Activated gamma-delta T cell treated with Interleukin-2 at 50 U/mL for 16 hours (primary cell): ENCODE results near the gene ZNF778.

Source experiments
- DNase-seq: peaks from one replicate; pipeline ENCODE4 v3.0.0-alpha.2; 2020

Gene ZNF778

DNA sequence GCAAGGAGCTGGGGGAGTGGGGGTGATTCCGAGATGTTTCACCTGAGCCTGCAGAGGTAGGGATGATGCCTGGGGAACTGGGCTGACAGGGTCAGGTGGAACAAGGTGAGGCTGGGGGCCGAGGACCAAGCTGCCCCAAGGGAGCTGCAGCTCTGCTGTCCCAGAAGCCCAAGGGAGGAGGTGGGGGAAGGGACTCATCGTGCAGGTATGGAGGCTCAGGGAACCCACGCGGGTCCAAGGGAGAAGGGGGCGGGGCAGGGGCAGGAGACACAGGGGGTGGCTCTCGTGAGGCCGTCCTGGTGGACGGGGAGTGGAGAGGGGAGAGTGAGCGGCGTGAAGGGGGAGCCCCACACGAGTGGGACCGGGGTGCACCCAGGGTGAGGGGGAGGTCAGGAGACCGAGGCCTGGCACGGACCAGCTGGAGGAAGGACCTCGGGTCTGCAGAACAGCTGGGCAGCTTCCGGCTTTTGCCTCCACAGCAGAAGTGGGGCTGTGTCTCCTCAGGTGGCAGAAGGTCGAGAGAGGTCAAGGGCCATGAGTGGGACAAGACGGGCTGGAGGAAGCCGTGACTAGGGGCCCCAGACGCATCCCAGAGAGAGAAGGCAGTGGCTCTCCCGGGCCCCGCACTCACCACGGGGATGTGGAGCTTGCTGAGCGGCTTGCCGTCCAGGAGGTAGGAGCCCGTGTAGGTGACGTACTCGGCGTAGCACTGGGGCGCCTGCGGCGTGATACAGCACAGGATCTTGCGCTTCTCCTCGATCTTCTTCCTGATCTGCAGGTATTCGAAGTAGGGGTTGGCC lies 61.1 kb downstream of the ZNF778 start:
- no peak for DNase-seq

DNA sequence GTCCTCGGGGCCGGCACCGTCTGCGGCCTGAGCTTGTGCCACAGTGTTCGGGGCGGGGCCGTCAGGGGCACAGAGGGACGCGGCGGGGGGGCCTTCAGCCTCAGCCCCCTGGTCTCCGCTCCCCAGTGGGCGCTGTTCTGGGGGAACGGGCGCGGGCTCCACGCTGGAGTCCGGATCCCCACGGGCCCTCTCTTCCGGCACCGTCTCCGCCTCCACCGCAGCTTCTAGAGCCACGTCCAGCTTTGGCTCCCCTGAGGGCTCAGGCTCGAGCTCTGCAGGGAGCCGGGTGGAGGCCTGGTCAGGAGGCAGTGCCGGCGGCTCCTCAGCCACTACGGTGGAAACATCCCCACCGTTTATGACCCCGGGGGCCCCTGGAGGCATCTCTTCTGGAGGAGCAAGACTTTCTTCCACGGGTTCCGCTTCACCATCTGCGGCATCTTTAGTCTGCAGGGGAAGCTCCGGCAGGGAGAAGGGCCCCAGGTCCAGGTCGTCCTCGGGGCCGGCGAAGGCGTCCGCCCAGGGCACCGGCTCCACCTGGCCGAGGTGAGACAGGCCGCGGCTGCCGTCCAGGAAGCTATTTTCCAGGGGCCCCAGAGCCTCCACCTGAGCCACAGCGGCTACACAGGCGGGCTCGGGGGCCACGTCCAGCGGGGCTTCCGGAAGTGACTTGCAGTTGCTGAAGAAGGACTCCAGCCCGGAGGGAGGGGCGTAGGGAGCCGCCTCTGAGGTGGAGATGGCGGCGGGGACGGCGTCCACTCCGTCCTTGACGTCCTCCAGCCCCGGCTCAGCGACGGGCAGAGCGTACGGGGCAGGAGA lies 62.4 kb downstream of the ZNF778 start:
- no peak for DNase-seq

DNA sequence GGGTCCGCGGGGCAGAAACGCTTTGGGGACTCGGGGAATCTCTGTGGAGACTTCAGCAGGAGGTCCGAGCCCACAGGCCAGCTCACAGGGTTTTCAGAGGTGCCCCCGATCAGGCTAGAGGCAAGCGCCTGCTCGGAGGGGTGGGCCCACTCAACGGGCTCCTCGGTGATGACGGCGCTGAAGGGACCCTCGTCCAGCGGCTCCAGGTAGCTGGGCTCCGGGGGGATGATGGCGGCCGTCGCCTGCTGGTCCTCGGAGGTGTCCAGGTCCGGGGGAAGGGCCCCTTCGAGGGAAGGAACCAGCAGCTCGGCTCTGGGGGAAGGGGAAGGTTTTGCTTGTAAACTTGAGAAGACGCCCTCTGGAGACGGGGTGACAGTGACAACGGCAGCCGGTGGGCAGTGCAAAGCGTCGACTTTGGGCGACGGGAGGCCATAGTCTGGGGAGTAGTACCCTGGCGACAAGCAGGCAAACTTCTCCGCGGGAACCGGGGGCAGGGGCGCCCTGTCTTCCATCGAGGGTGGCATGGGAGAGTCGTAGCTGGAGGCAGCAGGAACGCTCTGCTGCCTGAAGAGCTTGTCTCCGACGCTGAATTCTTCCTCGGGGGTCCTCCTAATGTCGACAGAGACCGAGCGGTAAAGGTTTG lies 63.2 kb downstream of the ZNF778 start:
- DNase-seq = no peak

GRCh38 chr16:89281189-89281577 lies 63.7 kb downstream of the ZNF778 start:
- DNase-seq = no peak

DNA sequence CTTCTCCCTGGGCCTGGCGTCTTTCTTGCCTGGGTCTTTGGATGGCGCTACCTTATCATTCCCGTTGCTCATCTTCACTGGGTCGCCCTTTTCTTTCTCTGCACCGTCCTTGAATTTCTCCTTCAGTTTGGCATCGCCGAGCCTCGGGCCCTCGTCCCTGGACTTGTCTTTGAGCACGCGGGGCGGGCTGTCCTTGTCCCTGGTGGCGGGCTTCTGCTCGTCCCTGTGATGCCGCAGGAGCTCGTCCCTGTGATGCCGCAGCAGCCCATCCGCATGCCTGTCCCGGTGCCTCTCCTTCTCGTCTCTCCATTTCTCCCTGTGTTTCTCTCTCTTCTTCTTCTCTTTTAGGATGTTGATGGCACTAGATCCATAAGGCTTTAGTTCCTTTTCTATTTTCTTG lies 64.3 kb downstream of the ZNF778 start:
- no peak for DNase-seq

DNA sequence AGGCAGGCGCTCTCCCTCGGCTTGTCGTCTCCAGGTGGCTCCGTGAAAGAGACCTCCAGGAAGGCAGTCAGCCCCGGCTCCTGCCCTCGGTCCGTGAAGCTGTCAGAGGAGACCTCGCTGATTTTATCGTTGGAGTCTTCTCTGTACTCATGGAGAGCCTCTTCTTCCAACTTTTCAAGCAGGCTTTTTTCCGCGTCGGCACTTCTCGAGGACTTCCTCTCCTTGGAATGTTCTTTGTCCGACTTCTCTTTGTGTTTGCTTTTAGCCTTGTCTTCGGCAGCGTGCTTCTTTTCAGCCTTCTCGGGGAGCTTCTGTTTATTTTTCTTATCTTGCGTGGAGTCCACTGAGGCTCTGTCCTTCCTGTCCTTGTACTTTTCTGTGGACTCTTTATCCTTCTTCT lies 65.0 kb downstream of the ZNF778 start:
- no peak for DNase-seq

DNA sequence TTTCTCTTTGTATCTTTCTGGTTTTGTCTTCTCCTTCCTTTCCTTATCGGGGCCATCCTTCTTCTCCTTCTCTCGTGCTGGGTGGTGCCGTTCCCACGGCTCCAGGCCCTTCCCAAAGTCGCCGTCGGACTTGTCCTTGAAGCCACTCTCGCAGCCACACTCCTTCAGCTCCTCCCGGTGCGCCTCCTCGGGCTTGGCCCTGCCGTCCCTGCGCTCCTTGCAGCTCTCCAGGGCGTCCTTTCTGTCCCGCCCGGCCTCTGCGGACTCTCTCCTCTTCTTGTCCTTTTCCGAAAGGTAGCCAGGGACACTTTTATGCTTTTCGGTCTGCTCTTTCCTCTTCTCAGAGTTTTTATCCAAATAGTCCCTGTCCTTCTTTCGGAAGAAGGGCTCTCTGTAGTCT lies 65.9 kb downstream of the ZNF778 start:
- no peak for DNase-seq

DNA sequence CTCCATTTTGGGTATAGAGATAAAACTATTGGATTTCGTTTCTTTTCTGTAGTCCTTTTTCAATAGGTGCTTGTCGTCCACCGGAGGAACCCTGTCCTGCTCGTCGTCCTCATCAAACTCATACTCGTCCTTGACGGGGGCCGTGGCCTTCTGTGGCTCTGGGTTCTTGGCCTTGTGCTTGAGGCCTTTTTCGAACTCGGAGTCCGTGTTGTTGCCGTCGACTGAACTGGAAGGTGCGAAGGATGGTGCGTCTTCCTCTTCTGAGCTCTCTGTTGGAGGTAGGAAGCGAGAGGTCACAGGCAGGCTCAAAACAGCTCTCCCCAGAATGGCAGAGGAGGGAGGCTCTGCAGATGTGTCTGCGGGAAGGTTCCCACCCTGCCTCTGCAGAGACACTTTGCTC lies 67.9 kb downstream of the ZNF778 start:
- no peak for DNase-seq

- DNase-seq = no peak
Measured at GRCh38 chr16:89286096-89286495, 68.6 kb downstream of the ZNF778 start.
